ENCODE data around the gene HIPK1. TPM values are rescaled to one million over a fixed set of nuclear protein-coding genes. Genes with fewer than 3 reads are reported as not detected.

Gene HIPK1
- total and polyA plus RNA-seq, 2 experiments from 2014 or later: 8.7 to 31.6 TPM

DNA sequence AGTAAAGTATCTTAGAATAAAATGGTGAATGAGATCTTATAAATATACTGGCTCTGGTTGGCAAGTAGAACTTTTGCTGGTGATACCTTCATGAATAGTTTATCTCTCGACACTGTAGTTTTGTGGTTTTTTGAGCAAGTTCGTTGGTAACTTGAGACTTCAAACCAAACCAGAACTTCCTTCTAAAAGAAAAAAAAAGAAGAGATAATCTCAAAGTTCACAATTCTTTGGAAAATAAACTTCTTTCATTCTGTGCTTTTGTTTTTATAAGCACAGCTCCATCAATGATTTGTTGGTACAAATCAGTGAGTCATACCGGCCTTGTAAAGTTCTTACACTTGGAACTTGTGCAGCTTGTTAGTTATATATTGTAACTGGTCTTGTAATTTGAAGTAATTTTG lies 2.3 kb downstream of the HIPK1 start:
- H3K79me2 ChIP-seq: peaks cover 68% of the 10 kb centered on the region
- H3K4me3 ChIP-seq: peak overlapping the region; percentile 95
- peaks cover 28% of the 10 kb centered on the region for H4K20me1 ChIP-seq (ENCODE audit: insufficient read depth, poor library complexity, severe bottlenecking)
- no peaks in the 10 kb centered on the region for H3K36me3 ChIP-seq (replicated peaks; ENCODE audit: insufficient read depth, low read depth)
- 22% methylated on average over 3 of the region's 3 CpGs for WGBS (ENCODE audit: low lambda C conversion rate, missing lambda C conversion rate)
- TF ChIP-seq, protein P1, sequence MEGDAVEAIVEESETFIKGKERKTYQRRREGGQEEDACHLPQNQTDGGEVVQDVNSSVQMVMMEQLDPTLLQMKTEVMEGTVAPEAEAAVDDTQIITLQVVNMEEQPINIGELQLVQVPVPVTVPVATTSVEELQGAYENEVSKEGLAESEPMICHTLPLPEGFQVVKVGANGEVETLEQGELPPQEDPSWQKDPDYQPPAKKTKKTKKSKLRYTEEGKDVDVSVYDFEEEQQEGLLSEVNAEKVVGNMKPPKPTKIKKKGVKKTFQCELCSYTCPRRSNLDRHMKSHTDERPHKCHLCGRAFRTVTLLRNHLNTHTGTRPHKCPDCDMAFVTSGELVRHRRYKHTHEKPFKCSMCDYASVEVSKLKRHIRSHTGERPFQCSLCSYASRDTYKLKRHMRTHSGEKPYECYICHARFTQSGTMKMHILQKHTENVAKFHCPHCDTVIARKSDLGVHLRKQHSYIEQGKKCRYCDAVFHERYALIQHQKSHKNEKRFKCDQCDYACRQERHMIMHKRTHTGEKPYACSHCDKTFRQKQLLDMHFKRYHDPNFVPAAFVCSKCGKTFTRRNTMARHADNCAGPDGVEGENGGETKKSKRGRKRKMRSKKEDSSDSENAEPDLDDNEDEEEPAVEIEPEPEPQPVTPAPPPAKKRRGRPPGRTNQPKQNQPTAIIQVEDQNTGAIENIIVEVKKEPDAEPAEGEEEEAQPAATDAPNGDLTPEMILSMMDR (IDR thresholded peaks at IDR 0.05; ENCODE audit: poor library complexity): no peak
- TF ChIP-seq EZH2phosphoT487 (IDR thresholded peaks at IDR 0.05; ENCODE audit: low read depth, severe bottlenecking, unreplicated experiment) (no peak), EZH2 (IDR thresholded peaks at IDR 0.05; ENCODE audit: borderline replicate concordance) (no peak)
- H3K27me3 ChIP-seq: no peaks in the 10 kb centered on the region
- H3K4me2 ChIP-seq: peak overlapping the region; percentile 87
- H3K27ac ChIP-seq: peak overlapping the region; percentile 98
- H3K9me3 ChIP-seq (ENCODE audit: low read depth): no peaks in the 10 kb centered on the region
- peaks cover 27% of the 10 kb centered on the region for H3K4me1 ChIP-seq (ENCODE audit: insufficient read depth)
- no peaks in the 10 kb centered on the region for H3K9me2 ChIP-seq (replicated peaks; ENCODE audit: insufficient read depth)
- peak; percentile 39 for DNase-seq (ENCODE audit: low spot score)
- H2AFZ ChIP-seq: no peak overlapping the region

DNA sequence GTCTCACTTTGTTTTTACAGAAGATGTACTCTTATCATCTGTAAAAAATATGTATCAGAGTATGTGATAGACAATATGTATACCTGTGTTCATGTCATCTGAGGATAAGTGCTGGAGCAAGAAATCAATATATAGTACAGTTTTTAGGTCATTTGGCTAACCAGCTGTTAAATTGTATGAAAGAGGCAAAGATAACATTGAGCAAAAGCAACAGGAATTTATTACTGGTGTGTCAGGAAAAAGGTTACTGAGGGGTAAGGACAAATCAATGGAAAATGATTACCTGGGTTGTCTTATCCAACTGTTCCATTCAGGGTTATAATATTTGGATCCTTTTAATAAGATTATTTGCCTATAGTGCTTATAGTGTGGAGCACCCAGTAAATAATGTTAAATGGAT lies 4.9 kb downstream of the HIPK1 start:
- Histone ChIP-seq H4K20me1 (ENCODE audit: insufficient read depth, poor library complexity, severe bottlenecking) (peaks cover 48% of the 10 kb centered on the region), H3K79me2 (peaks cover 94% of the 10 kb centered on the region)

DNA sequence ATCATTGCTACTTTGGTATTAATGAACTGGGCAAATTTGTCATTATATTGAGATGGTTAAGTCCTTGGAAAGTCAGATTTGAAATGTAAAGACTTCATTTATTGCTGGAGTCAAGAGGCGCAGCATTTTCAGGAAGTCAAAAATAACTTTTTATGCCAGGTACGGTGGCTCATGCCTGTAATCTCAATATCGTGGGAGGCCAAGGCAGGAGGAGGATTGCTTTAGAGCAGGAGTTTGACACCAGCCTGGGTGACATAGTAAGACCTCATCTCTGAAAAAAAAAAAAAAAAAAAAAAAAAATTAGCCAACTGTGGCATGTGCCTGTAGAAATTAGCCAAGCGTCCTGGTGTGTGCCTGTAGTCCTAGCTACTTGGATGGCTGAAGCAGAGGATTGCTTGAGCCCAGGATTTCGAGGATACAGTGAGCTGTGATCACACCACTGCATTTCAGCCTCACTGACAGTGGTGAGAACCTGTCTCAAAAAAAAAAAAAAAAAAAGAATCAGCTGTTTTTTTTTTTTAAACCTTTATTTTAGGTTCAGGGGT lies 5.5 kb downstream of the HIPK1 start:
- Histone ChIP-seq H4K20me1 (ENCODE audit: insufficient read depth, poor library complexity, severe bottlenecking) (peaks cover 48% of the 10 kb centered on the region), H3K79me2 (peaks cover 99% of the 10 kb centered on the region)

More for the DNA sequence above, 4.9 kb downstream of the HIPK1 start:
- TF ChIP-seq, protein P1 (IDR thresholded peaks at IDR 0.05; ENCODE audit: poor library complexity): no peak
- TF ChIP-seq EZH2phosphoT487 (IDR thresholded peaks at IDR 0.05; ENCODE audit: low read depth, severe bottlenecking, unreplicated experiment) (no peak), EZH2 (IDR thresholded peaks at IDR 0.05; ENCODE audit: borderline replicate concordance) (no peak)
- no peak for DNase-seq (ENCODE audit: low spot score)
- no peaks in the 10 kb centered on the region for H3K36me3 ChIP-seq (replicated peaks; ENCODE audit: insufficient read depth, low read depth)
- no peak overlapping the region for H3K27ac ChIP-seq
- peaks cover 18% of the 10 kb centered on the region for H3K4me1 ChIP-seq (ENCODE audit: insufficient read depth)
- no peaks in the 10 kb centered on the region for H3K27me3 ChIP-seq
- H3K4me3 ChIP-seq: no peak overlapping the region
- H3K9me2 ChIP-seq (replicated peaks; ENCODE audit: insufficient read depth): no peaks in the 10 kb centered on the region
- H3K9me3 ChIP-seq (ENCODE audit: low read depth): no peaks in the 10 kb centered on the region
- H2AFZ ChIP-seq: no peak overlapping the region
- no peak overlapping the region for H3K4me2 ChIP-seq

More for the DNA sequence above, 5.5 kb downstream of the HIPK1 start:
- no peaks in the 10 kb centered on the region for H3K27me3 ChIP-seq
- no peak for DNase-seq (ENCODE audit: low spot score)
- 92% methylated on average over 5 of the region's 5 CpGs for WGBS (ENCODE audit: low lambda C conversion rate, missing lambda C conversion rate)
- H3K9me2 ChIP-seq (replicated peaks; ENCODE audit: insufficient read depth): no peaks in the 10 kb centered on the region
- H3K4me2 ChIP-seq: no peak overlapping the region
- H3K9me3 ChIP-seq (ENCODE audit: low read depth): no peaks in the 10 kb centered on the region
- H3K27ac ChIP-seq: no peak overlapping the region
- TF ChIP-seq EZH2 (IDR thresholded peaks at IDR 0.05; ENCODE audit: borderline replicate concordance) (no peak), EZH2phosphoT487 (IDR thresholded peaks at IDR 0.05; ENCODE audit: low read depth, severe bottlenecking, unreplicated experiment) (no peak)
- TF ChIP-seq, protein P1 (IDR thresholded peaks at IDR 0.05; ENCODE audit: poor library complexity): no peak
- no peak overlapping the region for H3K4me3 ChIP-seq
- peaks cover 21% of the 10 kb centered on the region for H3K4me1 ChIP-seq (ENCODE audit: insufficient read depth)
- H2AFZ ChIP-seq: no peak overlapping the region
- H3K36me3 ChIP-seq (replicated peaks; ENCODE audit: insufficient read depth, low read depth): no peaks in the 10 kb centered on the region

Measured in hepatocyte (in vitro differentiated cells).